Renal pelvis (tissue), 12 donors: ENCODE data around the gene RPL18. TPM values are rescaled to one million over a fixed set of nuclear protein-coding genes. Genes with fewer than 3 reads are reported as not detected.
"Not testable (repeated sequence)": the region's sequence is repeated elsewhere in the genome, so short reads cannot be mapped to it uniquely, and the experiment has no call there.

Source experiments
- DNase-seq: peaks from one replicate; pipeline ENCODE4 v3.0.0-alpha.2; 2013
- long read RNA-seq, 16 experiments: transcript quantifications; one replicate each; lab custom pipeline, GENCODE V29; 2026
- polyA plus RNA-seq, 3 donors: library from polyadenylated mRNA; unstranded; fragments of 120-200 nt; gene quantifications; one replicate each; pipeline ENCODE4 v1.2.1, GENCODE V29; 2013; ENCODE audit not compliant: insufficient read length in 3 of 3

Gene RPL18
- 1,000 to 10,000 TPM; 1,186 to 1,447 (median 1,300) TPM for polyA plus RNA-seq
- long read RNA-seq, donor 1, transcript RPL18-201 (6 exons, 612 nt), result minor isoform, 83 of 765 reads
- long read RNA-seq, donor 1, transcript RPL18-203 (1 exons, 3,844 nt), result minor isoform, 7 of 765 reads
- long read RNA-seq, donor 1, transcript RPL18-208 (7 exons, 1,004 nt), result major isoform, 522 of 765 reads
- long read RNA-seq, donor 1, transcript RPL18-207 (2 exons, 666 nt), result minor isoform, 21 of 765 reads
- long read RNA-seq, donor 1, partial matches to known transcripts, result 107 of 765 reads
- long read RNA-seq, donor 1, other reads (novel, unspliced or antisense), result 10 of 765 reads
- long read RNA-seq, donor 2, transcript RPL18-201 (6 exons, 612 nt), result minor isoform, 82 of 817 reads
- long read RNA-seq, donor 2, transcript RPL18-208 (7 exons, 1,004 nt), result major isoform, 598 of 817 reads
- long read RNA-seq, donor 2, transcript RPL18-203 (1 exons, 3,844 nt), result minor isoform, 7 of 817 reads
- long read RNA-seq, donor 2, transcript RPL18-205 (6 exons, 1,036 nt), result minor isoform, 18 of 817 reads
- long read RNA-seq, donor 2, partial matches to known transcripts, result 85 of 817 reads
- long read RNA-seq, donor 2, other reads (novel, unspliced or antisense), result 8 of 817 reads
- long read RNA-seq, donor 3, transcript RPL18-208 (7 exons, 1,004 nt), result major isoform, 501 of 768 reads
- long read RNA-seq, donor 3, transcript RPL18-207 (2 exons, 666 nt), result minor isoform, 14 of 768 reads
- long read RNA-seq, donor 3, transcript RPL18-201 (6 exons, 612 nt), result minor isoform, 90 of 768 reads
- long read RNA-seq, donor 3, transcript RPL18-205 (6 exons, 1,036 nt), result minor isoform, 12 of 768 reads
- long read RNA-seq, donor 3, partial matches to known transcripts, result 130 of 768 reads
- long read RNA-seq, donor 3, other reads (novel, unspliced or antisense), result 0 of 768 reads
- long read RNA-seq, donor 4, transcript RPL18-207 (2 exons, 666 nt), result minor isoform, 24 of 1,088 reads
- long read RNA-seq, donor 4, transcript RPL18-201 (6 exons, 612 nt), result minor isoform, 100 of 1,088 reads
- long read RNA-seq, donor 4, transcript RPL18-208 (7 exons, 1,004 nt), result major isoform, 759 of 1,088 reads
- long read RNA-seq, donor 4, transcript RPL18-203 (1 exons, 3,844 nt), result minor isoform, 14 of 1,088 reads
- long read RNA-seq, donor 4, partial matches to known transcripts, result 159 of 1,088 reads
- long read RNA-seq, donor 4, other reads (novel, unspliced or antisense), result 13 of 1,088 reads
- long read RNA-seq, donor 5, transcript RPL18-207 (2 exons, 666 nt), result minor isoform, 20 of 432 reads
- long read RNA-seq, donor 5, transcript RPL18-205 (6 exons, 1,036 nt), result minor isoform, 7 of 432 reads
- long read RNA-seq, donor 5, transcript RPL18-208 (7 exons, 1,004 nt), result major isoform, 258 of 432 reads
- long read RNA-seq, donor 5, transcript RPL18-201 (6 exons, 612 nt), result minor isoform, 45 of 432 reads
- long read RNA-seq, donor 5, partial matches to known transcripts, result 95 of 432 reads
- long read RNA-seq, donor 5, other reads (novel, unspliced or antisense), result 0 of 432 reads
- long read RNA-seq, donor 6, transcript RPL18-203 (1 exons, 3,844 nt), result minor isoform, 9 of 509 reads
- long read RNA-seq, donor 6, transcript RPL18-201 (6 exons, 612 nt), result minor isoform, 58 of 509 reads
- long read RNA-seq, donor 6, transcript RPL18-207 (2 exons, 666 nt), result minor isoform, 9 of 509 reads
- long read RNA-seq, donor 6, transcript RPL18-208 (7 exons, 1,004 nt), result major isoform, 311 of 509 reads
- long read RNA-seq, donor 6, partial matches to known transcripts, result 107 of 509 reads
- long read RNA-seq, donor 6, other reads (novel, unspliced or antisense), result 0 of 509 reads
- long read RNA-seq, donor 7, transcript RPL18-201 (6 exons, 612 nt), result minor isoform, 83 of 908 reads
- long read RNA-seq, donor 7, transcript RPL18-203 (1 exons, 3,844 nt), result minor isoform, 13 of 908 reads
- long read RNA-seq, donor 7, transcript RPL18-207 (2 exons, 666 nt), result minor isoform, 48 of 908 reads
- long read RNA-seq, donor 7, transcript RPL18-208 (7 exons, 1,004 nt), result major isoform, 465 of 908 reads
- long read RNA-seq, donor 7, partial matches to known transcripts, result 278 of 908 reads
- long read RNA-seq, donor 7, other reads (novel, unspliced or antisense), result 0 of 908 reads
- long read RNA-seq, donor 8, transcript RPL18-208 (7 exons, 1,004 nt), result major isoform, 264 of 384 reads
- long read RNA-seq, donor 8, transcript RPL18-201 (6 exons, 612 nt), result minor isoform, 45 of 384 reads
- long read RNA-seq, donor 8, transcript RPL18-207 (2 exons, 666 nt), result minor isoform, 9 of 384 reads
- long read RNA-seq, donor 8, partial matches to known transcripts, result 55 of 384 reads
- long read RNA-seq, donor 8, other reads (novel, unspliced or antisense), result 0 of 384 reads
- long read RNA-seq, donor 9, transcript RPL18-208 (7 exons, 1,004 nt), result major isoform, 693 of 985 reads
- long read RNA-seq, donor 9, transcript RPL18-205 (6 exons, 1,036 nt), result minor isoform, 21 of 985 reads
- long read RNA-seq, donor 9, transcript RPL18-201 (6 exons, 612 nt), result minor isoform, 75 of 985 reads
- long read RNA-seq, donor 9, transcript RPL18-207 (2 exons, 666 nt), result minor isoform, 19 of 985 reads
- long read RNA-seq, donor 9, partial matches to known transcripts, result 134 of 985 reads
- long read RNA-seq, donor 9, other reads (novel, unspliced or antisense), result 11 of 985 reads
- long read RNA-seq, donor 10, transcript RPL18-208 (7 exons, 1,004 nt), result major isoform, 554 of 808 reads
- long read RNA-seq, donor 10, transcript RPL18-201 (6 exons, 612 nt), result minor isoform, 86 of 808 reads
- long read RNA-seq, donor 10, transcript RPL18-207 (2 exons, 666 nt), result minor isoform, 13 of 808 reads
- long read RNA-seq, donor 10, transcript RPL18-205 (6 exons, 1,036 nt), result minor isoform, 16 of 808 reads
- long read RNA-seq, donor 10, partial matches to known transcripts, result 122 of 808 reads
- long read RNA-seq, donor 10, other reads (novel, unspliced or antisense), result 0 of 808 reads
- long read RNA-seq, donor 11, transcript RPL18-208 (7 exons, 1,004 nt), result major isoform, 291 of 532 reads
- long read RNA-seq, donor 11, transcript RPL18-207 (2 exons, 666 nt), result minor isoform, 20 of 532 reads
- long read RNA-seq, donor 11, transcript RPL18-203 (1 exons, 3,844 nt), result minor isoform, 13 of 532 reads
- long read RNA-seq, donor 11, transcript RPL18-201 (6 exons, 612 nt), result minor isoform, 42 of 532 reads
- long read RNA-seq, donor 11, partial matches to known transcripts, result 154 of 532 reads
- long read RNA-seq, donor 11, other reads (novel, unspliced or antisense), result 0 of 532 reads
- long read RNA-seq, donor 12, transcript RPL18-201 (6 exons, 612 nt), result minor isoform, 132 of 1,096 reads
- long read RNA-seq, donor 12, transcript RPL18-208 (7 exons, 1,004 nt), result major isoform, 764 of 1,096 reads
- long read RNA-seq, donor 12, transcript RPL18-205 (6 exons, 1,036 nt), result minor isoform, 20 of 1,096 reads
- long read RNA-seq, donor 12, transcript RPL18-207 (2 exons, 666 nt), result minor isoform, 16 of 1,096 reads
- long read RNA-seq, donor 12, partial matches to known transcripts, result 136 of 1,096 reads
- long read RNA-seq, donor 12, other reads (novel, unspliced or antisense), result 5 of 1,096 reads
- long read RNA-seq, donor 13, transcript RPL18-207 (2 exons, 666 nt), result minor isoform, 17 of 407 reads
- long read RNA-seq, donor 13, transcript RPL18-201 (6 exons, 612 nt), result minor isoform, 35 of 407 reads
- long read RNA-seq, donor 13, transcript RPL18-203 (1 exons, 3,844 nt), result minor isoform, 7 of 407 reads
- long read RNA-seq, donor 13, transcript RPL18-208 (7 exons, 1,004 nt), result major isoform, 233 of 407 reads
- long read RNA-seq, donor 13, partial matches to known transcripts, result 106 of 407 reads
- long read RNA-seq, donor 13, other reads (novel, unspliced or antisense), result 5 of 407 reads
- long read RNA-seq, donor 14, result 0 reads
- long read RNA-seq, donor 15, transcript RPL18-207 (2 exons, 666 nt), result minor isoform, 24 of 1,019 reads
- long read RNA-seq, donor 15, transcript RPL18-203 (1 exons, 3,844 nt), result minor isoform, 19 of 1,019 reads
- long read RNA-seq, donor 15, transcript RPL18-208 (7 exons, 1,004 nt), result major isoform, 645 of 1,019 reads
- long read RNA-seq, donor 15, transcript RPL18-201 (6 exons, 612 nt), result minor isoform, 117 of 1,019 reads
- long read RNA-seq, donor 15, partial matches to known transcripts, result 175 of 1,019 reads
- long read RNA-seq, donor 15, other reads (novel, unspliced or antisense), result 11 of 1,019 reads
- long read RNA-seq, donor 16, transcript RPL18-208 (7 exons, 1,004 nt), result major isoform, 619 of 917 reads
- long read RNA-seq, donor 16, transcript RPL18-205 (6 exons, 1,036 nt), result minor isoform, 14 of 917 reads
- long read RNA-seq, donor 16, transcript RPL18-201 (6 exons, 612 nt), result minor isoform, 82 of 917 reads
- long read RNA-seq, donor 16, transcript RPL18-207 (2 exons, 666 nt), result minor isoform, 22 of 917 reads
- long read RNA-seq, donor 16, partial matches to known transcripts, result 152 of 917 reads
- long read RNA-seq, donor 16, other reads (novel, unspliced or antisense), result 0 of 917 reads

DNA sequence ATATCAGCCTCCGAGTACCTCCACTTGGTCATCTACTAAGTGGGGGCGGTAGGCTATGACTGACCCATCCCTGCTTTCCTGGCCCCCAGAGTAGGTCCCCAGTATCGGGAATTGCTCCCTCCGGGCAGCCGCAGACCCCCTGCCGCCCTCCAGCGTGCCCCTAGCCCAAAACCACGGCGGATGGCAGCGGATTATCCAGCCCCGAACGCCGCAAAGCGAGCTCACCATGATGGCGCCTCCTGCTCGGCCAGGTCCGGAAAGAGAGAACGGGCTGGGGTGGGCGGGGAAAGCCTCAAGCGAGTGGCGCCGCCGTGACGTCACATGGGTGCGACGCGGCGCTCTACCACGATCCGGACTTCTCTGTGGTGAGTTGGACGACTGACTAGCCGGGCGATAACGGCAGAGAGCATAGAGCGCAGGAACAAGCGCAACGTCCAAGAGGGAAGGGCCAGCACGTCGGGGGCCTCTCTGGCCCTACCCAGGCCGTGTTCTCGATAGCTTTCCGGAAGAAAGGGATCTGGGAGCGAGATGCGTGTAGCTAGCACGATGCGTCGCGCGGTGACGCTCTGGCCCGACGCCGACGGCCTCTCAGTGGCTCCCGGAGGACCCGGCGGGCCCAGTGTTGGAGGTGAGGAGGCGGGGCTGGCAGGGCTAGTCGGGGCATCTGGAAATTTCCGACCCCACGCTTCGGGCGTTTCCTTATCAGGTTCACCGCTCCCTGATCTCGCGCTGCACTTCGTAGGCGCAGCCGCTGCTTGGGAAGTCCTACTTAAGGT, at the start of gene RPL18, which contains the start of gene SPHK2:
Gene RPL18, minus strand, starts transcription at position 263 of the 776 bp plus-strand sequence. Its CDS starts 35 bp downstream, at position 228.
Gene SPHK2, plus strand, starts transcription at position 591 of the 776 bp plus-strand sequence. CDS start 1,009 bp downstream, outside the sequence.
- DNase-seq, result peak; percentile 99

DNA sequence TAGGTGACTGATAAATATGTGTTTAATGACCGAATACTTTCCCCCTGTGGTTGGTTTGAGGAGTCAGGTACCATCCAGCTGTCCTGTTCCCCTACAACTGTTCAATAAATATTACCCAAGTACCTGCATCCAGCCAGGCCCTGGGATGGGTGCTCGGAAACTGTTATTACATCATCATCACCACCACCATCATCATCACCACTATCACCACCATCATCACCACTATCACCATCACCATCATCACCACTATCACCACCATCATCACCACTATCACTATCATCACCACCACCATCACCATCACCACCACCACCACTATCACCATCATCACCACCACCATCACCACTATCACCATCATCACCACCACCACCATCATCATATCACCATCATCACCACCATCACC, 49.8 kb upstream of the RPL18 start:
- DNase-seq, result no peak

DNA sequence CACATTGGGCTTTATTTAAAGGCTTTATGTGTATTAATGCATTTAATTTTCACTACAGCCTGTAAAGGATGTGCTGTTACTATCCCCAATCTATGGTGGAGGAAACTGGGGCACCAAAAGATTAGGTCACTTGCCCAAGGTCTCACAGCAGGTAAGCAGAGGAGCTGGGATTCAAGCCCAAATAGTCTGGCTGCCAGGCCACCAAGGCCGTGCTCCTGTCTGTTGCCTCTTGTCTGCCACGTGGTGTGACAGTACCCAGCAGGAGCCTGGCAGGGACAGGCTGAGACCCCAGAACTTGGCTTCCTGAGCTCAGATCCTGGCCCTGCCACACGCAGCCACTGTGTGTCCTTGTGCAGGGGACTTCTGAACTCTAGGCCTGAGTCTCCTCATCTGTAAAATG, 49.4 kb upstream of the RPL18 start:
- DNase-seq, result no peak

GRCh38 chr19:48665786-48666185, 46.8 kb upstream of the RPL18 start:
- no peak for DNase-seq

DNA sequence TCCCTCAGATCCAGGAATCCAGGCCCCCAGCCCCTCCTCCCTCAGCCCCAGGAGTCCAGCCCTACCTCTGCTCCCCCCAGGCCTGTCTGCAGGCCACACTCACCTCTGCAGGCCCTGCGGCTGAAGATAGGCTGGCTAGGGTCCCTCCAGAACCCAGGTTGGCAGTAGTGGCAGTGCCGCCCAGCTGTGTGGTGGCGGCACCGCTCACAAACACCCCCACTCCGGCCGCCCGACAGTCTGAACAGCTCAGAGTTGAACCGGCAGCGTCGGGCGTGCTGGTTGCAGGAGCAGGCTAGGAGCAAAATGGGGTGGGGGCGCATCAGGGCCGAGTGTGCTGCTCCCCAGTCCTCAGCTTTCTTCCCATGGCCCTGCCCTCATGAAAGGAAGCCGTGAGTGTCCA, 45.5 kb upstream of the RPL18 start:
- DNase-seq, result no peak

DNA sequence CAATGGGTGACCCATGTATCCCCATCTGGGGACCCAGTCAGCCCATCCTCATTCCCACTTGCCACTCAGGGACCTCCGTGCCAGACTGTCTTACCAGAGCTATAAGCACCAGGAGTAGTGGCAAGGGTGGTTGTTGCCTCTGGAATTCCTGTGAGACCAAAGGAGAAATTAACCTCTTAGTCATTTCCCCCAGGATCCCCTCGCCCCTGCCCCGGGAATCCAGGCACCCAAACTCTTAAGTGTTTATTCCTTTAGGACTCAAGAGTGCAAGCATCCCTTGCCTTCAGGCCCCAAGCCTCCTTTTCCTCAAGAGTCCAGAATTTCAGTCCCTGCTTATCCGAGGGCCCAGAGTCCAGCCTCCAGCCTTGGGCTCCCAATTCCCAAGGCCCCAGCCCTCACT, 44.7 kb upstream of the RPL18 start:
- DNase-seq, result no peak

- no peak for DNase-seq
Measured at GRCh38 chr19:48661711-48662090, 42.7 kb upstream of the RPL18 start.

DNA sequence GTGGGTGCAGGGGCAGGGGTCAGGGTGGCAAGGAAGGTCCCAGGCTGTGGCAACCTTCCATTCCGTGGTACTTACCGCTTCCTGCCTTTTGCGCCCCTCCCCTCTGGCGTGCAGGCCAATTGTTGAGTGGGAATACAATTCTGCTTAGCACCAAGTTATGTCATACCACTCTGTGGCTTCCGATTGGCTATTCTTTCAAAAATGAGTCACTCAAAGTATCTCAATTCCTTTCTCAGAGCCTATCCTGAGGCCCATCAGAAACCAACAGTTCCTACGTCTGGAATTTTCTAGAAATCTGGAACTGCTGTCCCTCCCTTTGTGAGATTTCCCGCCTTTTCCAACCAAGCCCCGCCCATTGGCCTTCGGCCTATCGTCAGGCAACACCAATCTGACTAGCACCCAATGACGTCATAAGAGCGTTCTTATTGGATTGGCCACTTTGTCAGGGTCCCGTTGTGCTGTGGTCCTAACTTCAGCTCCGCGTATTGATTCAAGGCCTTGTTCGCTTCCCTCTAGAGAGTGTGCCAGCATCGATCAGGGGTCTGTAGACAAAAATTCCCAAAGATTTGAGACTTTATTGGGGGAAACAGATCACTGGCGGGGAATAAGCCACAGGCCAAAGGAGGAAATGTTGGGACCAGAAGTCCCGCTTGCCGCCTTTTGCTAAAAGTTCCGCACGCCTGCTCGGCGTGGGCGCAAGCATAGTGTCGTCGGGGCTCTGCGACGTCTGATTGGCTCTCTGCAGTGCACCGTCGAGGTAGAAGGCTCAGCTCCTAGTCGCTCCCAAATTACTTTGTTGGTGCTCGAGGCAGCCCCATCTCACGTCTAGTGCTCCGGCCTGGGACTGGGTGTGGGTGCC, 42.1 kb upstream of the RPL18 start:
- peak; percentile 78 for DNase-seq

DNA sequence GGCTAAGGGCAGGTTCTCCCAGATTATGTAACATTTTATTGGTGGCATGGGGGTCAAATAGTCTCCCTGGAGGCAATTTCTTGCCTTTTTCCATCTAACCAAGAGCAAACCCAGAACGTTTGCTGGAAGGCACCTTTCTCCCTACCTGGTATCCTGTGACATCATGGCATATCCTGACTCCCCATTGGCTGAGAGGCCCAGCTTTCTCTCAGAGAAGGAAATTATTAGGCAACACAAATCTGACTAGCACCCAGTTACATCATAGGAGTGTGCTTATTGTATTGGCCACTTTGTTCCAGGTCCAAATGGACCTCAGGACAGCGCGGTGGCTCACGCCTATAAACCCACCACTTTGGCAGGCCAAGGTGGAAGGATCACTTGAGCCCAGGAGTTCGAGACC, 40.8 kb upstream of the RPL18 start:
- no peak for DNase-seq

GRCh38 chr19:48658483-48658882, 39.5 kb upstream of the RPL18 start:
- DNase-seq, result no peak

- not testable (repeated sequence) for DNase-seq
Measured at GRCh38 chr19:48657828-48658227, 38.9 kb upstream of the RPL18 start.

GRCh38 chr19:48656840-48657474, 38.0 kb upstream of the RPL18 start:
- no peak for DNase-seq
